SK-N-MC (cell line): Measurements from ENCODE around the gene TOMM40.
A peak's percentile ranks its signal among the peaks of the same experiment; 100 is the strongest.

ENCODE experiments used
- DNase-seq: peaks from one replicate; pipeline ENCODE4 v3.0.0-alpha.2; 2011; ENCODE audit warnings: low read depth, low spot score
- H3K27ac ChIP-seq: fragments of 200-600 bp; sonication (generic); 2 replicates; pipeline ENCODE4 v1.5.1; 2016; ENCODE audit warnings: mixed run types
- H3K36me3 ChIP-seq: fragments of 200-600 bp; sonication (generic); 2 replicates; pipeline ENCODE4 v1.6.1; 2017; ENCODE audit warnings: antibody characterized with exemption, low read length, mixed read lengths; ENCODE audit not compliant: insufficient read depth
- H3K4me3 ChIP-seq: fragments of 200-600 bp; sonication (generic); 2 replicates; pipeline ENCODE4 v1.5.1; 2016
- H3K9ac ChIP-seq: fragments of 200-600 bp; sonication (generic); 2 replicates; pipeline ENCODE4 v1.8.0; 2017; ENCODE audit warnings: mixed run types, mixed read lengths; ENCODE audit not compliant: insufficient read length
- H3K9me3 ChIP-seq: fragments of 200-600 bp; sonication (generic); 2 replicates; pipeline ENCODE4 v1.6.1; 2017; ENCODE audit warnings: low read depth, mild to moderate bottlenecking, antibody characterized with exemption, low read length, moderate library complexity, mixed read lengths
- EZH2 ChIP-seq: fragments of 200-600 bp; sonication (generic); IDR thresholded peaks from one replicate; pipeline ENCODE4 v1.6.1; 2017; ENCODE audit warnings: antibody characterized with exemption
- FOXP2 ChIP-seq: optimal IDR thresholded peaks from 2 replicates; pipeline ENCODE3; 2011; ENCODE audit warnings: mild to moderate bottlenecking, moderate library complexity; ENCODE audit not compliant: insufficient read depth; ENCODE audit errors: extremely low read length, control extremely low read depth
- POLR2AphosphoS5 ChIP-seq: IDR thresholded peaks from 2 replicates; pipeline ENCODE4 v1.6.1; 2012; ENCODE audit warnings: mild to moderate bottlenecking, low read depth, low read length, borderline replicate concordance

TOMM40 gene

DNA sequence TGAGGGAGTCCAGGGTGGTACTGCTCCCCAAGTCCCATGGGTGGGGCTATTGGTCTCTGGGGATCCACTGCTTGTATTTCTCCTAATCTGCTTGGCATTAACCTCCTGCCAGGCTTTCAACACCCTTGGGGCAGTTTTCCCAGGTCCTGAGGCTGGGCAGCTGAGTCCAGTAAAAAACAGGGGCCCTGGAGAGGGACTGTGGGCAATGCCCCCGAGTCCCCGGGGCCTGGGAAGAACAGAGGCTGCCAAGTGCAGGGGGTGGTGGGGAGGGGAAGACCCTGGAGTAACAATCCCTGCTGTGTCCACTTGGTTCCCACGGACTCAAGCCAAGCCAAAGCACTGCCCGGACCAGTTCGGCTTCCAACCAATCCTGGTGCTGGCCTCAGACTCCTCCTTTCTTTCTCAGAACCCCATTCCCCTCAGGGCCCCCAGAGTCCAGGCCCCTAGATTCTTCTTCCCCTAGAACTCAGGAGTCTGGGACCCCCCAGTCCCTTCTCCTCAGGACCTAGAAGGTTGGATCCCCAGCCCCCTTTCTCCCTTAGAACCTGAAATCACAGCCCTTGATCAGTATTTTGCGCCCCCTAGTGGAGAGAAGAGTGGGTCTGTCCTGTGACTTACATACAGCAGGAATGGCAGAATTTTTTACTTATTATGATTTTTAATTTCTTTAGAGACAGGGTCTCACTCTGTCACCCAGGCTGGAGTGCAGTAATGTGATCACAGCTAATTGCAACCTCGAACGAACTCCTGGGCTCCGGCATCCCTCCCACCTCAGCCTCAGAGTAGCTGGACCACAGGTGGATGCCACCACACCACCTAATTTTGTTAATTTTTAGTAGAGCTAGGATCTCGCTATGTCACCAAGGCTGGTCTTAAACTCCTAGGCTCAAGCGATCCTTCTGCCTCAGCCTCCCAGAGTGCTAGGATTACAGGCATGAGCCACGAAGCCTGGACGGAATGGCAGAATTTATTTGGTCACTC, 60.4 kb downstream of the TOMM40 start:
- peak overlapping the region; percentile 33 for H3K9ac ChIP-seq
- H3K4me3 ChIP-seq: no peak overlapping the region
- DNase-seq: peak; percentile 68
- TF ChIP-seq FOXP2 (no peak), POLR2AphosphoS5 (no peak), EZH2 (no peak)
- no peaks in the 10 kb centered on the region for H3K36me3 ChIP-seq
- H3K27ac ChIP-seq: no peak overlapping the region; the same call in 1 of the 2 replicates
- H3K9me3 ChIP-seq: no peaks in the 10 kb centered on the region
